Natural killer cell treated with Interleukin-12 subunit alpha and Interleukin-12 subunit beta and Interleukin-15 and Interleukin-18, amount 100 ng/mL, for 72 hours (primary cell): ENCODE data around the gene EEF1A1. TPM values are rescaled to one million over a fixed set of nuclear protein-coding genes. Genes with fewer than 3 reads are reported as not detected.

Source experiments
- total RNA-seq, 2 donors: library from RNA; stranded (reverse); gene quantifications; one replicate each; pipeline ENCODE4 v1.2.3, GENCODE V29; 2022

EEF1A1 gene
- total RNA-seq, 2 donors from 2014 or later = 4,705 to 6,056 TPM

Other genes starting within 250 kb of the EEF1A1 start
- not detected for gene DPPA5, start 166.8 kb downstream of the EEF1A1 start, total RNA-seq
- not detected for gene KHDC3L, start 158.4 kb downstream of the EEF1A1 start, total RNA-seq
- gene OOEP, start 151.1 kb downstream of the EEF1A1 start, total RNA-seq = not detected
- 1 to 10 TPM in 1 of 2 donors, not detected in 1; 1.0 TPM for gene DDX43, start 126.2 kb downstream of the EEF1A1 start, total RNA-seq
- 10 to 100 TPM; 45.5 to 78.4 TPM for gene CGAS, start 68.7 kb downstream of the EEF1A1 start, total RNA-seq
- gene MTO1, start 59.3 kb downstream of the EEF1A1 start, total RNA-seq = 10 to 100 TPM; 42.9 to 76.0 TPM
- 1 to 10 TPM; 6.0 to 6.9 TPM for gene SLC17A5, start 133.0 kb upstream of the EEF1A1 start, total RNA-seq
- gene CD109, start 175.2 kb upstream of the EEF1A1 start, total RNA-seq = 1 to 10 TPM in 1 of 2 donors, under 1 TPM in 1; 0.43 to 2.2 TPM